Measurements from ENCODE around the gene TTC12. TPM values are rescaled to one million over a fixed set of nuclear protein-coding genes. Genes with fewer than 3 reads are reported as not detected.

Gene TTC12
- total and polyA plus RNA-seq, 2 of the 4 experiments (the other 2 are of a cell fraction) = 10.0 to 14.7 TPM

GRCh38 chr11:113272927-113273615, 41.3 kb upstream of the TTC12 start:
- 80% methylated on average over 9 of the region's 34 CpGs; no CpG with 5 or more reads in 1 of the 2 experiments for WGBS, 2 experiments (ENCODE audit: extremely low coverage in 2 of 2, insufficient read length in 1 of 2)
- ATAC-seq (ENCODE audit: low read depth) = no peak

More at GRCh38 chr11:113272927-113273615, 41.3 kb upstream of the TTC12 start:
- Histone ChIP-seq H3K18ac (ENCODE audit: low read depth, low read length) (no peak overlapping the region), H3K9ac (ENCODE audit: low read depth, low read length) (no peak overlapping the region), H3K79me1 (ENCODE audit: low read depth in 1 of 2, low read length in 2 of 2) (no peaks in the 10 kb centered on the region), H2AK9ac (replicated peaks; ENCODE audit: low read depth, low read length, poor library complexity) (no peak overlapping the region), H3K4me3 (ENCODE audit: insufficient read depth, low read depth, low read length) (no peak overlapping the region), H3K9me1 (ENCODE audit: insufficient read depth, low read length) (no peaks in the 10 kb centered on the region; the same call in 1 of the 2 replicates), H3K9me3 (ENCODE audit: control insufficient read depth, insufficient read depth, low read length) (no peaks in the 10 kb centered on the region), H3K27me3 (ENCODE audit: control insufficient read depth, insufficient read depth, low read length) (no peaks in the 10 kb centered on the region; the same call in 1 of the 2 replicates), H3K4me2 (ENCODE audit: low read depth, low read length) (no peak overlapping the region), H2AK5ac (ENCODE audit: low read depth, low read length) (no peak overlapping the region), H2AFZ (replicated peaks; ENCODE audit: low read length, poor library complexity) (no peak overlapping the region), H2BK20ac (ENCODE audit: low read depth, low read length) (no peak overlapping the region), H4K20me1 (ENCODE audit: insufficient read depth, low read length) (no peaks in the 10 kb centered on the region; the same call in 1 of the 2 replicates), H4K5ac (ENCODE audit: low read depth, low read length) (no peak overlapping the region), H2BK5ac (ENCODE audit: low read depth, low read length, poor library complexity, severe bottlenecking) (no peak overlapping the region), H4K8ac (ENCODE audit: low read depth in 2 of 2, low read length in 2 of 2) (no peak overlapping the region), H3K36me3 (ENCODE audit: control insufficient read depth, insufficient read depth, low read length) (no peaks in the 10 kb centered on the region), H2BK15ac (ENCODE audit: low read depth, low read length) (no peak overlapping the region), H4K91ac (ENCODE audit: insufficient read depth, low read depth, low read length) (no peak overlapping the region), H3K14ac (replicated peaks; ENCODE audit: low read depth, low read length) (no peak overlapping the region), H3K4me1 (ENCODE audit: control insufficient read depth, insufficient read depth, low read length) (no peaks in the 10 kb centered on the region), H3K56ac (ENCODE audit: extremely low read depth, insufficient read depth, low read length) (no peak overlapping the region), H3K27ac (ENCODE audit: insufficient read depth, low read length) (no peak overlapping the region), H3K4ac (ENCODE audit: low read depth, low read length) (no peak overlapping the region), H3K23ac (ENCODE audit: low read depth, low read length) (no peak overlapping the region), H2BK120ac (ENCODE audit: low read depth, low read length) (no peak overlapping the region)
- POLR2A ChIA-PET (ENCODE audit: unreplicated experiment) = no interaction called here
- no peak for DNase-seq
- in situ Hi-C loops (cut with MboI; ENCODE audit: low sequenced_read_pairs) (no loop called here), dilution Hi-C loops (cut with HindIII; ENCODE audit: low sequenced_read_pairs, unreplicated experiment) (no loop called here), intact Hi-C loops (cut with micrococcal nuclease) (no loop called here)
- no peak for TF ChIP-seq USF2 (IDR thresholded peaks at IDR 0.05; ENCODE audit: low read depth, low read length)
- BruUV-seq (replicated peaks) = no TSS peak
- CTCF ChIA-PET = interaction anchor here (0.8 kb wide), 1 partner anchor 993 kb away, joined by 3 read pairs; no protein-coding TSS in a partner anchor

Measured in IMR-90 (cell line).